CD1c-positive myeloid dendritic cell (primary cell): Measurements from ENCODE around the gene MCAM.

Source experiments
- DNase-seq: peaks from one replicate; pipeline ENCODE4 v3.0.0-alpha.2; 2016; ENCODE audit errors: extremely low spot score

MCAM gene

GRCh38 chr11:119263352-119263940 lies 53.5 kb downstream of the MCAM start:
- no peak for DNase-seq

- no peak for DNase-seq
Observed at GRCh38 chr11:119262668-119263351, 54.1 kb downstream of the MCAM start.

GRCh38 chr11:119258983-119259382 lies 57.9 kb downstream of the MCAM start:
- no peak for DNase-seq
